HUES6 (cell line): ENCODE data around the gene TRMT10C.
"Not testable (repeated sequence)": the region's sequence is repeated elsewhere in the genome, so short reads cannot be mapped to it uniquely, and the experiment has no call there.

Source experiments
- H3K27ac ChIP-seq: 2 replicates; pipeline ENCODE4 v1.7.0; 2013; ENCODE audit warnings: low read depth, mild to moderate bottlenecking, low read length, inconsistent platforms
- H3K27me3 ChIP-seq: 2 replicates; pipeline ENCODE4 v1.6.1; 2013; ENCODE audit warnings: low read length; ENCODE audit not compliant: control insufficient read depth, insufficient read depth
- H3K36me3 ChIP-seq: 2 replicates; pipeline ENCODE4 v1.6.1; 2013; ENCODE audit warnings: low read length; ENCODE audit not compliant: control insufficient read depth, insufficient read depth
- H3K4me1 ChIP-seq: 2 replicates; pipeline ENCODE4 v1.6.1; 2013; ENCODE audit warnings: low read length; ENCODE audit not compliant: control insufficient read depth, insufficient read depth
- H3K4me3 ChIP-seq: 2 replicates; pipeline ENCODE4 v1.5.1; 2013; ENCODE audit warnings: low read depth, low read length
- H3K9ac ChIP-seq: one replicate; pipeline ENCODE4 v1.6.1; 2013; ENCODE audit warnings: mild to moderate bottlenecking, low read length
- H3K9me3 ChIP-seq: 2 replicates; pipeline ENCODE4 v1.6.1; 2013; ENCODE audit warnings: low read depth, low read length; ENCODE audit not compliant: control insufficient read depth, insufficient read depth

The TRMT10C gene

DNA sequence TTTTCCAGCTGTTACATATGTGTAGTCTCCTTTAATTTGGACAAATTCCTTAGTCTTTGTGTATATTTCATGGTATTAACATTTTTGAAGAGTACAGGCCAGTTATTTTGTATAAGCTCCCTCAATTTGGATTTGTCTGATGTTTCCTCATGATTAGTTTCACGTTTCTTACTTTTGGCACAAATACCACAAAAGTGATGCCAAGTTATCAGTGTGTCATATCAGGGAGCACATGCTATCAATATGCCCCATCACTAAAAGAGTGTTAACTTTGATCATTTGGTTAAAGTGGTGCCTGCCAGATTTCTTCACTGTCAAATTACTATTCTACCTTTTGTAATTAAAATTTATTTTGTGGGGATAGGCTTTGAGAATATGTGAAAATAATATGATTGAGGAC is 26.9 kb downstream of the TRMT10C start:
- H3K36me3 ChIP-seq: peaks cover 83% of the 10 kb centered on the region
- H3K9ac ChIP-seq: no peak overlapping the region
- no peaks in the 10 kb centered on the region for H3K27me3 ChIP-seq
- no peak overlapping the region for H3K27ac ChIP-seq
- H3K9me3 ChIP-seq: no peaks in the 10 kb centered on the region
- H3K4me1 ChIP-seq: no peaks in the 10 kb centered on the region
- no peak overlapping the region for H3K4me3 ChIP-seq

DNA sequence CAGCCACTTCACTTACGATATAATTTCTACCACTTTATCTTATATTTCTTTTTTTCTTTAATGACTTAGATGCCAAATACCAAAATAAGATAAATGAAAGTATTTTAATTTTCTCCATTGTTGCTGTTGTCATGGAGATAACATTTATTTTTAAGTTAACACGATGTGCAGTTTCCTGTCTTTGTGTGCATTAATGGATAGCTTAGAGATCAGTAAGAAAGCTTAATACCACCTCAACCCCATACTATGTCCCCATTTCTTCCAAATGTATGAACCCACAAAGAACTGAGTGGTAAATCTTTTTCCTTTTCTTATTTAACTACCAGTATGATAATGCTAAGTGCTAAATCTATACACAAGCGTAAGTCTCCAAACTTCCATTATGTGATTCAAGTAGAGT is 29.4 kb downstream of the TRMT10C start:
- Histone ChIP-seq H3K27me3 (no peaks in the 10 kb centered on the region), H3K4me1 (no peaks in the 10 kb centered on the region), H3K36me3 (peaks cover 80% of the 10 kb centered on the region), H3K9me3 (no peaks in the 10 kb centered on the region), H3K4me3 (no peak overlapping the region), H3K9ac (no peak overlapping the region), H3K27ac (no peak overlapping the region)

DNA sequence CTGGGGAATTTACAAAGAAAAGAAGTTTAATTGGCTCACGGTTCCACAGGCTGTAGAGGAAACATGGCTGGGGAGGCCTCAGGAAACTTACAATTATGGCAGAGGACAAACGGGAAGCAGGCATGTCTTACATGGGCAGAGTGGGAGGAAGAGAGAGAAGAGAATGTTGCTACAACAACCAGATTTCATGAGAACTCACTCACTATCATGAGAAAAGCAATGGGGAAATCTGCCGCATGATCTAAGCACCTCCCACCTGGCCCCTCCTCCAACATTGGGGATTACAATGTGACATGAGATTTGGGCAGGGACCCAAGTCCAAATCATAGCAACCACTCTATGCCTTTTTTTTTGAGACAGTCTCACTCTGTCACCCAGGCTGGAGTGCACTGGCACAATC is 41.1 kb downstream of the TRMT10C start:
- Histone ChIP-seq H3K9me3 (0 out of 2 replicates have a peak, but pooled peaks cover 2% of the 10 kb centered on the region), H3K27ac (no peak overlapping the region), H3K4me1 (no peaks in the 10 kb centered on the region), H3K27me3 (no peaks in the 10 kb centered on the region), H3K9ac (no peak overlapping the region), H3K36me3 (no peaks in the 10 kb centered on the region), H3K4me3 (no peak overlapping the region)

GRCh38 chr3:101603184-101603583 is 41.5 kb downstream of the TRMT10C start:
- 0 out of 2 replicates have a peak, but pooled peaks cover 2% of the 10 kb centered on the region for H3K9me3 ChIP-seq
- H3K9ac ChIP-seq: no peak overlapping the region
- no peaks in the 10 kb centered on the region for H3K27me3 ChIP-seq
- no peaks in the 10 kb centered on the region for H3K36me3 ChIP-seq
- H3K27ac ChIP-seq: no peak overlapping the region
- no peak overlapping the region for H3K4me3 ChIP-seq
- H3K4me1 ChIP-seq: no peaks in the 10 kb centered on the region

DNA sequence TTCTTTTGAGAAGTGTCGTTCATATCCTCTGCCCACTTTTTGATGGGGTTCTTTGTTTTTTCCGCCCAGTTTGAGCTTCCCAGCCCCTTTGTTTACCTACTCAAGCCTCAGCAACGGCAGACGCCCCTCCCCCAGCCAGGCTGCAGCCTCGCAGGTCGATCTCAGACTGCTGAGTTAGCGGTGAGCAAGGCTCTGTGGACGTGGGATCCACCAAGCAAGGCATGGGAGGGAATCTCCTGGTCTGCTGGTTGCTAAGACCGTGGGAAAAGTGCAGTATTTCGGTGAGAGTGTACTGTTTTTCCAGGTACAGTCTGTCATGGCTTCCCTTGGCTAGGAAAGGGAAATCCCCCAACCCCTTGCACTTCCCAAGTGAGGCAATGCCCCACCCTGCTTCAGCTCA is 43.7 kb downstream of the TRMT10C start:
- H3K36me3 ChIP-seq, H3K27me3 ChIP-seq, H3K9ac ChIP-seq, H3K9me3 ChIP-seq, H3K27ac ChIP-seq, H3K4me1 ChIP-seq, H3K4me3 ChIP-seq: not testable (repeated sequence)

DNA sequence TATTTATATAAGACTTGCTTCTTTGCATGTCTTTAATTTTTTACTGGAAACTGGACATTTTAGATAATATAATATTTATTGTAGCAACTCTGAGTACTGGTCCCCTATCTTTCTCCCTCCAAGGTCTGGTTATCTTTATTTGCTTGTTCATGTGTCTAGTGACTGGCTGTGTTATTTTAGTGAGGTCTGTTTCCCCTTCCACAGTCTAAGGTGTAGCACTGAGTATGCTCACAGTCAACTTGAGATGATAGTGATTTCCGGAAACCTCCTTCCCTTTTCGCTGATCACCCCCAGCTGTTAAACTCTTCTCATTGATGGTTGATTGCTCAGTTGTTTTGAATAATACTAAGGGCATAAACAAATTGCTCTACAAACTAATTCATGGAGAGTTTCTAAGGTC is 49.4 kb downstream of the TRMT10C start:
- Histone ChIP-seq H3K9ac (no peak overlapping the region), H3K36me3 (no peaks in the 10 kb centered on the region), H3K27ac (no peak overlapping the region), H3K4me1 (no peaks in the 10 kb centered on the region), H3K27me3 (no peaks in the 10 kb centered on the region), H3K4me3 (no peak overlapping the region), H3K9me3 (no peaks in the 10 kb centered on the region)

DNA sequence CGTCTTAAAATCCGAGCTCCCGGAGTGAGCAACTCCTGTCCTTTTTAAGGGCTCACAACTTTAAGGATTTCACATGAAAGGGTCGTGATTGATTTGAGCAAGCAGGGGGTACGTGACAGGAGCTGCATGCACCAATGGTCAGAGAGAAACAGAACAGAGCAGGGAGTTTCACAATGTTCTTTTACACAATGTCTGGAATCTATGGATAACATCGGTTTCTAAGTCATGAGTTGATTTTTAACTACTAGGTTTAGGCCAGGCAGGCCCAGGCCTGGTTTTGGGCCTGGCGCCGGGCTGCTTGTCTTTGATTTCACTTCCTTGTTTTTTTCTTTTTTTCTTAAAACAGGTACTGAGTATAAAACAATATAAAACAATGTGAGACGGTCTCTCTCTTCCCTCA is 51.3 kb downstream of the TRMT10C start:
- H3K27me3 ChIP-seq, H3K4me3 ChIP-seq, H3K36me3 ChIP-seq, H3K9ac ChIP-seq, H3K9me3 ChIP-seq, H3K4me1 ChIP-seq, H3K27ac ChIP-seq: not testable (repeated sequence)

GRCh38 chr3:101615525-101615924 is 53.9 kb downstream of the TRMT10C start:
- Histone ChIP-seq H3K27ac (no peak overlapping the region), H3K36me3 (no peaks in the 10 kb centered on the region), H3K4me3 (no peak overlapping the region), H3K9ac (no peak overlapping the region), H3K27me3 (no peaks in the 10 kb centered on the region), H3K4me1 (no peaks in the 10 kb centered on the region), H3K9me3 (no peaks in the 10 kb centered on the region)
